WTC11 (cell line): ENCODE results near the gene ABCB8. TPM values are rescaled to one million over a fixed set of nuclear protein-coding genes. Genes with fewer than 3 reads are reported as not detected.

Experiments
- AFF4 ChIP-seq: sonication (generic); formaldehyde crosslinking; IDR thresholded peaks from 2 replicates; pipeline ENCODE4 v1.8.1; 2023; ENCODE audit warnings: mild to moderate bottlenecking, missing genetic modification reagents, borderline replicate concordance
- AR ChIP-seq: fragments of 250-450 bp; sonication (Bioruptor Pico); IDR thresholded peaks from 2 replicates; pipeline ENCODE4 v1.9.0; 2021; ENCODE audit warnings: mild to moderate bottlenecking
- ARID4B ChIP-seq: sonication (generic); formaldehyde crosslinking; IDR thresholded peaks from 2 replicates; pipeline ENCODE4 v1.8.0; 2023; ENCODE audit warnings: missing genetic modification reagents, mild to moderate bottlenecking, borderline replicate concordance
- ATF2 ChIP-seq: sonication (generic); formaldehyde crosslinking; IDR thresholded peaks from 2 replicates; pipeline ENCODE4 v1.8.1; 2022; ENCODE audit warnings: low read depth, missing genetic modification reagents, borderline replicate concordance
- EMX1 ChIP-seq: fragments of 250-450 bp; sonication (Bioruptor Pico); IDR thresholded peaks from 2 replicates; pipeline ENCODE4 v1.8.0; 2021; ENCODE audit warnings: mild to moderate bottlenecking
- ESRRA ChIP-seq: sonication (generic); formaldehyde crosslinking; IDR thresholded peaks from 2 replicates; pipeline ENCODE4 v1.8.1; 2022; ENCODE audit warnings: mild to moderate bottlenecking, missing genetic modification reagents, borderline replicate concordance
- FOXJ3 ChIP-seq: sonication (generic); formaldehyde crosslinking; IDR thresholded peaks from 2 replicates; pipeline ENCODE4 v1.9.0; 2021; ENCODE audit warnings: missing genetic modification reagents, mild to moderate bottlenecking, borderline replicate concordance
- GTF2I ChIP-seq: fragments of 250-450 bp; sonication (Bioruptor Pico); conservative IDR thresholded peaks from 2 replicates; pipeline ENCODE4 v1.4.0; 2021; ENCODE audit warnings: mild to moderate bottlenecking
- MYBL2 ChIP-seq: sonication (generic); formaldehyde crosslinking; IDR thresholded peaks from 2 replicates; pipeline ENCODE4 v1.8.1; 2023; ENCODE audit warnings: mild to moderate bottlenecking, moderate library complexity, missing genetic modification reagents
- NFATC4 ChIP-seq: fragments of 250-450 bp; sonication (Bioruptor Pico); IDR thresholded peaks from 2 replicates; pipeline ENCODE4 v1.9.0; 2021; ENCODE audit warnings: mild to moderate bottlenecking
- NFYB ChIP-seq: sonication (generic); formaldehyde crosslinking; conservative IDR thresholded peaks from 2 replicates; pipeline ENCODE4 v1.8.0; 2022; ENCODE audit warnings: low read depth, missing genetic modification reagents
- OVOL2 ChIP-seq: fragments of 250-450 bp; sonication (Bioruptor Pico); IDR thresholded peaks from 2 replicates; pipeline ENCODE4 v1.9.0; 2021; ENCODE audit warnings: mild to moderate bottlenecking, borderline replicate concordance
- USF1 ChIP-seq: sonication (generic); formaldehyde crosslinking; IDR thresholded peaks from 2 replicates; pipeline ENCODE4 v1.8.0; 2022; ENCODE audit warnings: mild to moderate bottlenecking, missing genetic modification reagents
- total RNA-seq: library from RNA; stranded (reverse); gene quantifications from 3 replicates; pipeline ENCODE4 v1.2.3, GENCODE V29; 2021
- TF ChIP-seq, protein P1 (sequence below): sonication (generic); formaldehyde crosslinking; IDR thresholded peaks from 2 replicates; pipeline ENCODE4 v1.8.0; 2022; ENCODE audit warnings: missing genetic modification reagents
- TF ChIP-seq, protein P2 (sequence below): fragments of 250-450 bp; sonication (Bioruptor Pico); IDR thresholded peaks from 2 replicates; pipeline ENCODE4 v1.8.0; 2021; ENCODE audit warnings: mild to moderate bottlenecking
- TF ChIP-seq, protein P3 (sequence below): sonication (generic); formaldehyde crosslinking; IDR thresholded peaks from 2 replicates; pipeline ENCODE4 v1.8.1; 2023; ENCODE audit warnings: mild to moderate bottlenecking, moderate library complexity, missing genetic modification reagents

ABCB8 gene
- total RNA-seq, 1 experiment from 2014 or later = 35.9 TPM

DNA sequence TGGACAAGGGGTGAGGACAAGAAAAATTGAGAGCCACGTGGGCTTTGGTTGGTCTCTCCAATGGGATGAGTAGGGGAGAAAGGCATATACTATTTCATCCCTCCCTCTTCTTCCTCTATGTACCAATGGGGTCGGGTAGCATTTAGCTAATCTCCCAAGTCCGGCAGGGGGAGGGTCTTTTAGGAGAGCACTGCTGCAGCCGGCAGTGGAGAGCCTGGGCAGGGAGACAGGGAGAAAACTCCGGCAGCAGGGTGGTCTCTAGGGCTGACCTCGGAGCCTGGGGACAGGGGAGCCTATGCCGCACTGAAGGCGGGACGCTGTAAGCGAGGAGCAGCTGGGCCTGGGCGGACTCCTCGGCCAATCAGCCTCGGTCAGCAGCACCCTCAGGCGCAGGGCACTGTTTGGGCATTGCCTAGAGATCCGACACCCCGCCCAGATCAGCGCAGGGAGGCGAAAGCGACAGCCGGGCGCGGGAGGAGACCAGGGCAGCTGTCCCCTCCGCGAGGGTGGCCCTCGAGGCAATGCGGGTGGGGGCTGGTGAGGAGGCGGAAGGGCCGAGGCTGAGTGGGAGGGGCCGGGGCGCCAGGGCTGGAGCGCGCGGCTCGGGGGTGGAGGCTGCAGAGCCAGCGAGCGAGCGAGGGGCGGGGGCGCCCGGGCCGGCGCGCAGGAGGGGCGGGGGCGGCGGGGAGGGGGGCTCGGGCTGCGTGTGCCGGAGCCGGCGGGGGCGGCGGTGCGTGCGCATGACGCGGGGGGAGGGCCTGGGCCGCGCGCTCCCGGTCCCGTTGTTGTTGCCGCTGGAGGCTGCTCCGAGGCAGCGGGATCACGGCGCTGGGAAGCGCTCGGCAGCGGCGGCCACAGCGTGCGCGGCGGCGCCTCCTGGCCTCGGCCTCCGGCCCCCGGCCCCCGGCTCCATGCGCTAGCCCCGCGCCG, 57.7 kb downstream of the ABCB8 start, which contains the start of gene AGAP3 (continued):
- TF ChIP-seq, protein P1, sequence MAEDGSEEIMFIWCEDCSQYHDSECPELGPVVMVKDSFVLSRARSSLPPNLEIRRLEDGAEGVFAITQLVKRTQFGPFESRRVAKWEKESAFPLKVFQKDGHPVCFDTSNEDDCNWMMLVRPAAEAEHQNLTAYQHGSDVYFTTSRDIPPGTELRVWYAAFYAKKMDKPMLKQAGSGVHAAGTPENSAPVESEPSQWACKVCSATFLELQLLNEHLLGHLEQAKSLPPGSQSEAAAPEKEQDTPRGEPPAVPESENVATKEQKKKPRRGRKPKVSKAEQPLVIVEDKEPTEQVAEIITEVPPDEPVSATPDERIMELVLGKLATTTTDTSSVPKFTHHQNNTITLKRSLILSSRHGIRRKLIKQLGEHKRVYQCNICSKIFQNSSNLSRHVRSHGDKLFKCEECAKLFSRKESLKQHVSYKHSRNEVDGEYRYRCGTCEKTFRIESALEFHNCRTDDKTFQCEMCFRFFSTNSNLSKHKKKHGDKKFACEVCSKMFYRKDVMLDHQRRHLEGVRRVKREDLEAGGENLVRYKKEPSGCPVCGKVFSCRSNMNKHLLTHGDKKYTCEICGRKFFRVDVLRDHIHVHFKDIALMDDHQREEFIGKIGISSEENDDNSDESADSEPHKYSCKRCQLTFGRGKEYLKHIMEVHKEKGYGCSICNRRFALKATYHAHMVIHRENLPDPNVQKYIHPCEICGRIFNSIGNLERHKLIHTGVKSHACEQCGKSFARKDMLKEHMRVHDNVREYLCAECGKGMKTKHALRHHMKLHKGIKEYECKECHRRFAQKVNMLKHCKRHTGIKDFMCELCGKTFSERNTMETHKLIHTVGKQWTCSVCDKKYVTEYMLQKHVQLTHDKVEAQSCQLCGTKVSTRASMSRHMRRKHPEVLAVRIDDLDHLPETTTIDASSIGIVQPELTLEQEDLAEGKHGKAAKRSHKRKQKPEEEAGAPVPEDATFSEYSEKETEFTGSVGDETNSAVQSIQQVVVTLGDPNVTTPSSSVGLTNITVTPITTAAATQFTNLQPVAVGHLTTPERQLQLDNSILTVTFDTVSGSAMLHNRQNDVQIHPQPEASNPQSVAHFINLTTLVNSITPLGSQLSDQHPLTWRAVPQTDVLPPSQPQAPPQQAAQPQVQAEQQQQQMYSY (CRISPR knock-in tag) = no peak
- TF ChIP-seq ESRRA (no peak), AR (CRISPR knock-in tag) (no peak), EMX1 (CRISPR knock-in tag) (no peak), ARID4B (CRISPR knock-in tag) (peak; percentile 19; the same call in 1 of the 2 replicates), USF1 (CRISPR knock-in tag) (peak; percentile 57; the same call in 1 of the 2 replicates), NFYB (CRISPR knock-in tag) (peak; percentile 44; the same call in 1 of the 2 replicates), GTF2I (CRISPR knock-in tag) (no peak), NFATC4 (no peak), FOXJ3 (no peak), OVOL2 (CRISPR knock-in tag) (no peak), MYBL2 (CRISPR knock-in tag) (peak; percentile 49; the same call in 1 of the 2 replicates), AFF4 (CRISPR knock-in tag) (no peak), ATF2 (no peak)
- TF ChIP-seq, protein P2, sequence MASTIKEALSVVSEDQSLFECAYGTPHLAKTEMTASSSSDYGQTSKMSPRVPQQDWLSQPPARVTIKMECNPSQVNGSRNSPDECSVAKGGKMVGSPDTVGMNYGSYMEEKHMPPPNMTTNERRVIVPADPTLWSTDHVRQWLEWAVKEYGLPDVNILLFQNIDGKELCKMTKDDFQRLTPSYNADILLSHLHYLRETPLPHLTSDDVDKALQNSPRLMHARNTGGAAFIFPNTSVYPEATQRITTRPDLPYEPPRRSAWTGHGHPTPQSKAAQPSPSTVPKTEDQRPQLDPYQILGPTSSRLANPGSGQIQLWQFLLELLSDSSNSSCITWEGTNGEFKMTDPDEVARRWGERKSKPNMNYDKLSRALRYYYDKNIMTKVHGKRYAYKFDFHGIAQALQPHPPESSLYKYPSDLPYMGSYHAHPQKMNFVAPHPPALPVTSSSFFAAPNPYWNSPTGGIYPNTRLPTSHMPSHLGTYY = no peak
- TF ChIP-seq, protein P3, sequence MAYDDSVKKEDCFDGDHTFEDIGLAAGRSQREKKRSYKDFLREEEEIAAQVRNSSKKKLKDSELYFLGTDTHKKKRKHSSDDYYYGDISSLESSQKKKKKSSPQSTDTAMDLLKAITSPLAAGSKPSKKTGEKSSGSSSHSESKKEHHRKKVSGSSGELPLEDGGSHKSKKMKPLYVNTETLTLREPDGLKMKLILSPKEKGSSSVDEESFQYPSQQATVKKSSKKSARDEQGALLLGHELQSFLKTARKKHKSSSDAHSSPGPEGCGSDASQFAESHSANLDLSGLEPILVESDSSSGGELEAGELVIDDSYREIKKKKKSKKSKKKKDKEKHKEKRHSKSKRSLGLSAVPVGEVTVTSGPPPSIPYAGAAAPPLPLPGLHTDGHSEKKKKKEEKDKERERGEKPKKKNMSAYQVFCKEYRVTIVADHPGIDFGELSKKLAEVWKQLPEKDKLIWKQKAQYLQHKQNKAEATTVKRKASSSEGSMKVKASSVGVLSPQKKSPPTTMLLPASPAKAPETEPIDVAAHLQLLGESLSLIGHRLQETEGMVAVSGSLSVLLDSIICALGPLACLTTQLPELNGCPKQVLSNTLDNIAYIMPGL (CRISPR knock-in tag) = peak; percentile 66; the same call in 1 of the 2 replicates
